Effector CD8-positive, alpha-beta T cell (primary cell): ENCODE results near the gene ADAMTSL1.

Experiments
- DNase-seq: peaks from one replicate; lab custom pipeline; 2025; lab: John Stamatoyannopoulos, UW

ADAMTSL1 gene

DNA sequence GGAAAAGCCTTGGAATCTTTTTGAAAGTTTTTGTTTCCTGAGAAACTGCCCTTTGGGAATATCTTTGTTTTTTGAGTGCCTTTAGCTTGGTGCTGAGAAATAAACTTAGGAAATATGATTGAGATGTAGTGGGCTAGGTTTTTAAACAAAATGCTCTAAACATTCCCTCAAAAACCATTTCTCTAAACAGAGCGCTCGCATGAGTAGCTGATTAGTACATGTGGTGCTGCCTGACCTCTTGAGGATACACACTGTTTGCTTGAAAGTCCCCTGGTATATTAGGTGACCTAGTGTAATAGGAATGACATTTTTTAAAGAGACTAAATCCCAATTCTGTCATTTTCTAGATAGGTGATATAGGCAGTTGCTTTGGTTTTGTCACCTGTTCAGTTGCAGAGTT is 132.3 kb downstream of the ADAMTSL1 start:
- no peak for DNase-seq

DNA sequence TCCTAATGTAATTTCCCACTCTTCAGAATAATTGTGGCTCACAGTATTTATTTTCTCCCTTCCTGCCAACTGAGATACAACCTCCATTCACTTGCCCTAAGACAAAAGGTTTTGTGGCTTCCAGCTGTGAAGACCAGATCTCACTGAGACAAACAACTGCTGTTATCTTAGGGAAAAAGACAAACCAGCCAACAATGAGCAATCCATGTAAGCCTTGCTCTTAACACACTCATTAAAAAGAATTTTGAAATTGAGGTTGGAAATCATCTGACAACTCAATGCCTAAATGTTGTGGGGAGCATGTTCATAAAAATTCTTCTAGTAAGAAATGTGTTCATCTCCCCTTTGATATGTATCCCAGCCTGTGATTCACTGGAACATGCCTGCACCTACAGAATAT is 132.9 kb downstream of the ADAMTSL1 start:
- DNase-seq: no peak

DNA sequence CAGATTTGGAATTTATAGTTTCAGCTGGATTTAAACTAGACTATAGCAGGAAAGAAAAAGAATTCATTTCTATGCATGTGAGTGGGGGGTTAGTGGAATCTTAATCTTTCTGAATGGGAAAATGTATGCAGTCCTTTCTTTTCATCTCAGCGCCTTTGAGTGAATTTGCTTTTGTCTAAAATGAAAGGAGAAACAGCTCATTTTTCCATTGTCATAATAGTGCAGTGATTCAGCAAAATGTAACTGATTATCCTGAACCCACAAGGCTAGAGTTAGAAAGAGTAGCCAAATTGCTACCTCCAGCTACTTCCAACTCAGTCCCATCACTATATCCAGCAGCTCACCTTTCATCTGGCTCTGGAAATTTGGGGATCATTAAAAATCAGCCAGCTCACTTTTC is 134.4 kb downstream of the ADAMTSL1 start:
- no peak for DNase-seq

DNA sequence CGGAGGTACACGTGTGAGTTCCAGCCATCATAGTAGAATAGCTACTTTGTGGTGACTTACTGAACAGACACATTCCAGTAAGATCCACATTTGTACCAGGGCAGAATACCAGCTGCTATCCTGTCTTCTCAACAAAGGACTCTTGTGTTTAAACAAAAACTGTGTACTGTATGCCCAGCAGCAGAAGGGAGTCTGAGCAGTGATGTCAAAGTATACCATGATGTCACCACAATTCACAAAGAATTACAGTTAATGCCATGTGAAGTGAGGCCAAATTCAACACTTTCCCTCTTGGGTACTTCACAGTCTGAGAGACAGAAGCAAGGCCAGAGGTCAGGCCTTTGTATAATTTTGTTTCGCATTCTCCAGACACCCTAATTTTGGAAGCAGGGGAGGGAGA is 137.0 kb downstream of the ADAMTSL1 start:
- no peak for DNase-seq

DNA sequence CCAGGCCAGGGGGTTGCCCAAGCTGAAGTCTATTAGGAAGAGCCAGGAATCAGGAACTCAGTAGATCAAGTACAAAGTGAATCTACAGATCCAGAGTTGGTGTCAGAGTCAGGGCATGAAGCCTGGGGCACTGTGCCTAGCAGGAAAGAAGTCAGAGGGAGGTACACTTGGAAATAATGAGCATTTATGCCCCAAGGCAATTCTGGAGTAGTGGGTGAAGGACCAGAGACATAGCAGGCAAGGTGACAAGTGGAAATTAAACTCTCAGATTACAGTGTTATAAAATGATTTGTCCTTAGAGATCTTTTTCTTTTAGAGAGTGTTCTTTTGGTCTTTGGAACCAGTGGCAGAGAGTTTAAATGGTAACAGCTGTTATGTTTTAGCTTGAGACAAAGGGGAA is 138.0 kb downstream of the ADAMTSL1 start:
- no peak for DNase-seq

DNA sequence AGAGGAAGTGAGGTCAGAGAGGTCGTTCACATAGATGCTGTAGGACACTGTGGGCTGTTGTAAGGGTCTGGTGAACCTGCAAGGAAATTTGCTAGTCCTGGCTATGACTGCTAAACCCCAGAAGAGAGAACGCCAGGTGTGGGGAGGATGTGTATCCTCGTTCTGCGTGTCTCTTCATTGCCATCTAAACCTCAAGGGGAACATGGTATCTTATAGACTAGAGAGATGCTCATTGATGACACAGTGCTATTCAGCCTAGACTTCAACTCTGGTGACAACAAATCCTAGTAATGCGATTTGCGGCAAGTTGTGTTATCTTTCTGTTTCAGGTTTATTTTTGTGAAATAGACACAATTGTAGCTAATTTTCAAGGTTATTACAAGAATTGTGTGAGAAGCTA is 140.2 kb downstream of the ADAMTSL1 start:
- no peak for DNase-seq

DNA sequence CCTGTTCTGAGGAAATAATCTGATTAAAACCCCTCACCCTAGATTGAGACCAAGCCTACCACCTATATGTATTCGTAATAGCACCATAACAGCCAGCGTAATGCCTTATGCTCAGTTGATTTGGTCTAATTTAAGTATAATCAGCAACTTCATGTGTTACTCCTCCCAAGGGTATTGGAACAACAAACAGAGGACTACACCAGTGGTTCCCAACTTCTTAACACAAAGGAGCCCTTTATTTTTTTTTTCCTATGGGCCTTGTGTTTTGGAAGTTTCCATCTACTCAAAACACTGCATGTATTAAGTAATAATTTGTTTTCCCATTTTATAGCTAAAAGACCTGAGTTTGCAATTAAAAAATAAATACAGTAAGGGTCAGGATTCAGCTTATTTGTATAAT is 140.7 kb downstream of the ADAMTSL1 start:
- DNase-seq: no peak

DNA sequence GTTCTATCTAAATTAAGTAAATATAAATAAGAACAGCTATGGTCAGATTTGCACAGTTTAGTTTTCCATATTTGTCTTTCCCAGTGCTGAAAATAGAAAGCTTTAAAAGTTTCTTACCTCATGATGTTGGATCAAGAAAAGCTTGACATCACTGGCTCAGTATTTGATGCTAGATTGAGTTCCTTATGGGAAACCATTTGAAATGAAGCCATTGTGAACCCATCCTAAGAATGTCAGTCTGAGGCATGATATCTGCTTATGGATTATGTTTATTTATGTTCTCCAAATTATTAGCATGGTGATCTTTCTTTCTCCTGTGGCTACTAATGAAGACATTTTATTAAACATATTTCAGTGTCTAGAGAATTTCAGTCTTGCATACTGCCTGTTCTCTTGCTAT is 143.0 kb downstream of the ADAMTSL1 start:
- no peak for DNase-seq

DNA sequence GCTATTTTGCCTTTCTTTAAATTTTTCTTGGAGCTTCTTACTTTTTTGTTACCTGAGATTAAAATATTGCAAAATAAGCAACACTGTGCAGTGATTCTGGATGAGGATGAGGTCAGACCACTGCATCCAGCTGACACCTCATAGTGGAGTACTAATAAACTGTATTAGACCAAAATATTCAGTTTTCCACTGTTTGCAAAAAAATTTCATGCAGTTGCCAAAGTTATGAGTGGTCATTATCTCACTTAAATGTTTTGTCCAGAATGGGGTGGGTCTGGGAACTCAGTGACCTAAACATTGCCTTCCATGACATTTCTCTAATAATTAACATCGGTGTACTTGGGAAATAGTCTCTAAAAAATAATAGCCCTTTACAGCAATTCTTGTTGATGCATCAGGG is 143.8 kb downstream of the ADAMTSL1 start:
- no peak for DNase-seq

DNA sequence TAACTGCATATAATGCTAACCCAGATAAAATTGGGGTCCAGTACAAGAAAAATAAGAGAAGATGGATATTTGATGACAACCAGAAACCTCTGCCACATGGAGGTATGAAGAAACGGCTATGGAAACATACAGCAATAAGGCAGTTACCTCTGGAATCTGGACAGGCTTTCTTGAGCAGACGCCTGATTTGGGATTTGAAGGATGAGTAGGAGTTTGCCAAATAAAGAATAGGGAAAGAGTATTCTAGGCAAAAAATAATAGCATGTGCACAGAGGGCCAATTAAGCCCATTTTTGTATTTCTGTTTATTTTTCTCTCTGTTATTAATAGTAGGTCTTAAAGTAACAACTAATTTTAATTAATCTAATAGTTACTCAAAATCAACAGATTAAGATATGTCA is 144.9 kb downstream of the ADAMTSL1 start:
- DNase-seq: no peak

DNA sequence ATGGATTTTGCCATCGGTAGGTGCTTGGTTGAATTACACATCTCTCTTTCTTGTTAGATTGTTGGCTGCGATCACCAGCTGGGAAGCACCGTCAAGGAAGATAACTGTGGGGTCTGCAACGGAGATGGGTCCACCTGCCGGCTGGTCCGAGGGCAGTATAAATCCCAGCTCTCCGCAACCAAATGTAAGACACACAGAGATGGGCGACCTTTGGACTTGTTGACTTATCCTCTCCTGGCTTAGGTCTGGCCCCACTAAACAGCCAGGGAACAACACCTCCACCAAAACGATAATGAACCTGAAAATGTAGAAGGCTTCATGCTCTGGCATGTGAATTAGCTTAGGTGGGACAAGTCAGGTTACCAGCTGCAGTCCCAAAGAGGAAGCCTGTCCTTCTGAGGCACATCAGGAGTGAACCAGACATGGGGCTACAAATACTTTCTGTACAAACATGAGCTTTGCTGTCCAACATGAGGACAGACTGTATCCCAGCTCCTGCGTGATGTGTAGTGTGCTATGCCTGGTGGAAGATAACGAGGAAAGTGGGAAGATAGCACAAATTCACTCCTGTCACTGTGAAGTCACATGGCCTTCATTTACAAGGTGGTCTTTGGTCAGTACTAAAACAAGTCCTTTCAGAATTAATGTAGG is 148.4 kb downstream of the ADAMTSL1 start:
- no peak for DNase-seq

DNA sequence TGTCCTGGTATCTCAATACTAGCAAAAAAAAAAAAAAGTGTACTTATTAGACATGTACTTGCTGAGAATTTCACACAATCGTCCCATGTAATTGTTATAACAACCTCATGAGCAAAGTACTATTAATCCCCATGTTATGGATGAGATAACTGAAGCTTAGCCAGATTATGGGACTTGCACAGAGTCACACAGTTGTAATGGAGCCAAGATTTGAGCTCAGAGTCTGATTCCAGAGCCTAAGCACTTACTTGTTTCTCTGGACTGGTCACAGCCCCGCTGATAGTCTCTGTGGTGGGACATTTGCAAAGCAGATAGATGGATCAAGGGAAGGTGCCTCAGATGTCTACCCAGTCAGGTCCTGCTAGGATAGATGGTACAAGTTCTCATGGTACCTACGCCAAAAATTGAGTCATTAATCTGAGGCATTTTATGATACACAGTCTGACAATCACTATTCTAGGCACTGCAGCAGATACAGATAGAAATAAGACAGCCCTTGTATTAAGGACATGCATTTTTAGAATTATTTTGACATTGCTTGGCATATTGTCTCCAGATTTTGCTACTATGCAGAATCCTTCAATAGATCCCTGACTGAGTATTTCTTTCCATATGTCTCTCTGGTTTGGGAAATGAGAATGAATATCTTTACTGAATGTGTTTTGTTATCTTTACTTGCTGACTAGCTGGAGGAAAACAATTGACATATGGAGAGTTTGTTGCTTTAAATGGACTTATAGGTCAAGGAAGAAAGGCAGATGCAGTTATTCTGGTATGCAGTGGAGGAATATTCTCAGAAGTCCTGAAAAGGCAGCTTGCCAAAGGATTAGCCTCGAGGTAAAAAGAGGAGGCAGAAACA is 149.5 kb downstream of the ADAMTSL1 start:
- DNase-seq: no peak

DNA sequence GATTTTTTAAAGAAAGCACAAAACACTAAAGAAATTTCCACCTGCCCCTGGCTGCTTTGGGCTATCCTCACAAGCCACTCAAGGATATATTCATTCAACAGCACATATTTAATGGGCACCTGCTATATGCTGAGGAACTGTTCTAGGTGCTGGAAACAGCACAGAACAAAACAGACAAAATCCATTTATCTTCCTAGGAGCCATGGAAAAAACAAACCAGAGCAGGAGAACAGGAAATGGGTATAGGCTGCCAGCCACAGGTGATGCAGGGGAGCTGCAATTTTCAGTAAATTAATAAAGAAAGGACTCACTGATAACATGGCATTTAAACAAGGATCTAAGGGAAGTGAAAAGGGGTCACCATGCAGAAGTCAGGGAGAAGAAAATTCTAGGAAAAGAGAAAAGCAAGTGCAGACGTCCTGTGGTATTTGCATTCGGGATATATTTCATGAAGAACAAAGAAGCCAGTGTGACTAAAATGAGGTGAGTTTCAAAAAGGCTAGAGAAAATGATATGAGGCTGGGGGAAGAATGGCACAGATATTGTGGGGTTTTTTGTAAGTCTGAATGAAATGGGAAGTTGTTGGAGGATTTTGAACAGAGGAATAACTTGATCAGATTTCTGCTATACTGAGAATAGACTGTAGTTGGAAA is 152.2 kb downstream of the ADAMTSL1 start:
- DNase-seq: no peak

DNA sequence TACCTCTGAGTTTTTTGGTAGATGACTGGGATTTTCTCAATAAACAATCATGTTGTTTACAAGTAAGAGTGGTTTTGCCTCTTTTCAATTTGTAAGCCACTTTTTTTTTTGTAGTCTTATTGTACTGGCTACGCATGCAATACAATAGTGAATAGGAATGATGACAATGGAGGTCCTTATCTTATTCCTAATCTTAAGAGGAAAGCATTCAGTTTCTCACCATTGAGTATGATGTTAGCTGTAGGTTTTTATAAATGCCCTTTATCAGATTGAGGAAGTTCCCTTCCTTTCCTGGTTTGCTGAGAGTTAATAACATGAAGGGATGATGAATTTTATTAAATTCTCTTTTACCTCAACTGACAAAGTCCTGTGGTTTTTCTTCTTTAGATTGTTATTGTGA is 155.2 kb downstream of the ADAMTSL1 start:
- DNase-seq: no peak

DNA sequence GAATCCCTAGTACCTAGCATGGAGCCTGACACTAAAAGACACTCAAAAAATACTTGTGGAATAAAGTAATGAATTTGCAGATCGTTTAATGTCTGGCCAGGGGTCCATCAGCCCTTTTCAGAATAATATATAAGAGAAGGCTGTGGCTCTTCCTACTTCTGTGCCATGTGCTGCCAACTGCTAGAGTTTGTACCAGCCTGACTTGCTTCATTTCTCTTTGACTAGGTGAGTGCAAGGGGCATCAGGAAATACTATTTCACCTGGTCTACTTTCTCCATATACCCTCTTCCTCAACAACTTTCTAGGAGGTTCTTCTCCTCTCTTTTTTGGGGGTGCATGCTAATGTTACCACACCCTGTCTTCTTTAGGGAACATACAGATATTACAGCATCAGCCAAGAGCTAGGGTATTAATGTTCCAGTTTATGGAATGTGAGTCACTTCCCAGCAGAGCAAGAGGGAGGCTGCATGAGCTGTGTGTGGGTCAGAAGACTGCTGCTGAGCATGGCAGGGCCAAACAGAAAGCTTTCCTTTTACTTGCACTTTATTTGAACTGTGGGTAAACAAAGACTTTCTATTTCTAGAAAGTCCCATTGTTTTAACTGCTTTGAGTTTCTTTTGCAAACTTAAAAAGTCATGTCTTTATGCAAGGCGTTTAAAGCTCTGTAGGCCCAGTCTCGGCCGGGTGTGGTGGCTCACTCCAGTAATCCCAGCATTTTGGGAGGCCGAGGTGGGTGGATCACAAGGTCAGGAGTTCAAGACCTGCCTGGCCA is 158.9 kb downstream of the ADAMTSL1 start:
- DNase-seq: no peak

DNA sequence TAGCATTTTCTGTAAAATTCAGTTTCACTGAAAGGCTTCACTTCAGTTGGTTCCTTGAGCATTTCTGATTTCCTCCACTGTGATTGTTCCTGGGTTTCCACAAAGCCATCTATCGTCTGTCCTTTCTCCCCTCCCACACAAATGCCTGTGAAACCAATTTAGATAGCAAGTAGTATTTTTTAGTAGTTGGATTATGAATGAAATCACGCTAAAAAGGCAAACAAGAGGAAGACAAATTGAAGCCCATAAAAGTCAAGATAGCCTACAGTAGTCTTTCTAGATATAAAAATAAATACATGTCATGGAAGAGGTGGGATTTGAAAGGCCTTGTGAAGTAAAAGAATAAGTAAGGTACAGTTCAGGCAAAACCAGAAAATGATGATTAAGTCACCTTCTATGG is 162.8 kb downstream of the ADAMTSL1 start:
- DNase-seq: no peak

DNA sequence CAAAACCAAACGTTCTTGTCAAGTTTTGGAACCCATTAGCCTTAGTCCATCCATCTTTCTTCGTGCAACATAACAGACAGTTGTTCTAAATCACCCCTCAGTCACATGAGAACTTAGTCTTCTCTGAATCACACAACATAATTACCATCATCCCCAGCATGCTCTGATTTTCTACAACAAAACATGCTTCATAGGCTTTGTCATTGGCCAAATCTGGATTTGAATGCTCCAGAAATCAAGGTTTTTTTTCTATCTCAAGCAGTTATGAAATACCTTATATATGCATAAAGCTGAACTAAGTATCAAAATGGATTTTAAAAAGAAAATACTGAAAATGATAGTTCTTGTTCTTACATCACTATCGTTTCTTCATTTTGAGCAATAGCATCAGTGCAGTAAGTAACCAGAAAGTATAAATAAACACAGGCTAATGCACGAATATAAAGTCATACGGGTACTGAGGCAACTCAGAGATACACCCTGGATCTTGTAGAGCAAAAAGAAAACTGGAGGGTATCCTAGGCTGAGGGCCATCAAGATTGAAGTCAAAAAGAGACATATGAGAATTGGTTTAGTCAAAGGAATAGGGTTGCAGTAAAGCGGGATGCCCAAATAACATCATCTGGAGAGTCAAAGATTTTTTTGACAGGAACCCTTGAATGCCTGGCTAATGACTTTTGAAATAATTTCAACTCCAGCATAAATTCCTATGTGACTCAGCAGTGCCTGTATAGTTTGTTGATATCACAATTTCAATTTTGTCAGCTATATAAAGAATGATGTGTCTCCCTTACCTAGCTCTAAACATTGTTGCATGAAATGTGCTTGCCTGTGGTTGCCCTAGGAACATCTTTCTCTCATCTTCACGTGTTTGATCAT is 164.7 kb downstream of the ADAMTSL1 start:
- DNase-seq: no peak

DNA sequence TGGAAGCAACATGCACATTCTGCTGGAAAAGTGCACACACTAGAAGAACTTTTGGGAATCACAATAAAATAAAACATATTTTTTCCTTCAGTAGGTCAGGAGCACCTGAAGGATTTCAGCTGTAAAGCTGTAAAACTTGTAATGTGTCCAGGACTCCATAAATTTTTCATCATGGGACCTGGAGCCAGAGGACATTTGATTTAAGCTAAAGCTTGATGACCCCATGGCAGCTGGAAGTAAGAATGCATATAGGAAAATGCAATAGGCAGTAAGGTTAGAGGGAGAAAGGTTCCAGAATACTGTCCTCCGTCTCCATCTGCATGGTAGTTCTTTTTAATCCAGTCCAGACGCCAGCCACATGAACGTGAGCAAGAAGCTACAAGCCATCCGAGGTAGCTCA is 166.0 kb downstream of the ADAMTSL1 start:
- DNase-seq: no peak

DNA sequence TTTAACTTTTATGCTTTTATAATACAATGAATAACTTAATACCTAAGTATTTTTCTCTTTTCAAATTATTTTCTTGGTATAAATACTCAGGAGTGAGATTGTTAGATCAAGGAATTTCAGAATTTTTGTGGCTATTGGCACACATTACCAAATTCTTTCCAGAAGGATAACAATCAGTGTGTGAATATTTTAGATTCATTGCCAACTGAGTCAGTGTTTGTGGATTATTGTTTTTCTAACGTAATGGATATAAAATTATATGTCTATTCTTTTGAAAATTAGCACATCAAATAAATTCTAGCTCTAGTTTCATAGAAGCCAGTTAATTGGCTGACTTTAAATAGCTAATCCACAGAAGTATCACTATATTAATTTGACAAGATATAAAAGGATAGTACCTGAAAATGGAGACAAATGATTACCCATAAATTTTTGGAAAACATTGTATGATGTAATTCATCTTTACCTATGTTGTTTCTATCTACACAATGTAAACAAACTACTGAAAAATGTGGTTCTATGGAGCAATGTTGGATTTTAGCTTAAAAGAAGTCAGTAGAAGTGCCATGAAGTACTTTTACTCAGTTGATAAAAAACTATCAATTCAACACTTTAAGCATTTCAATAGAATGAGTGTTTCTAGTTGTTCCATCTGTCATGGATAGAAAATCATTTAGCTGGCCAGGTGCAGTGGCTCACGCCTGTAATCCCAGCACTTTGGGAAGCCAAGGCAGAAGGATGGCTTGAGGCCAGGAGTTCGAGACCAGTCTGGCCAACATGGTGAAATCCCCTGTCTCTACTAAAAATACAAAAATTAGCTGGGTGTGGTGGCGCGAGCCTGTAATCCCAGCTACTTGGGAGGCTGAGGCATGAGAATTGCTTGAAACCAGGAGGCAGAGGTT is 185.1 kb downstream of the ADAMTSL1 start:
- no peak for DNase-seq

DNA sequence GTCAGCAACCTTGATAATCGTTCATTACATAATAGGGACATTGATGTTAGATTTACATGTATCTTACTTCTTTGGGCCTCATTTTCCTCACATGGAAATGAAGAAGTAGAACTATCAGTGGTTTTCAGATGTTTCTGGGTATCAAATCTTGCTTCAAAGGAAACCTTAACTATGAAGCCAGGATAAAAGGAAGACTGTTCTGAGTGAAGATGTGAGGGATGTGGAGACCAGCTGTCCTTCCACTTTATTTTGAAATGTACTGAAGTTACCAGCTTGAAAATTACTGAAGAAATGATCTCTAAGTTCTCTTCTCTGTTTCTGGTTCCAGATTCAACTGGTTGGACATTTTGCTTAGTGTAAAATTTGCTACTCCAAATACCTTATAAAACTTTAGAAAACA is 186.0 kb downstream of the ADAMTSL1 start:
- DNase-seq: no peak
